Left ventricle myocardium superior (tissue), 1 donor: ENCODE measurements around the gene CLDN6. TPM values are rescaled to one million over a fixed set of nuclear protein-coding genes. Genes with fewer than 3 reads are reported as not detected.

ENCODE experiments used
- ATAC-seq: fragments of 200-7000 bp; cut with Tn5 transposase; one replicate; pipeline ENCODE4 v1.9.1; 2020; ENCODE audit warnings: mild to moderate bottlenecking, moderate library complexity
- DNase-seq: peaks from one replicate; pipeline ENCODE4 v3.0.0-alpha.2; 2020
- intact Hi-C: fragments of 100-400 bp; cut with micrococcal nuclease; formaldehyde crosslinking; loops from one replicate; pipeline ENCODE4 v1.11.0; 2022
- total RNA-seq: library from RNA; stranded (reverse); fragmentation: NEBNext Ultra II Directional; extraction: Animal tissue kit (Norgen Biotek cat#: 25700); gene quantifications from one replicate; pipeline ENCODE4 v1.2.1, GENCODE V29; 2021
- donor health status: DM: no; HTN: yes; CAD: no; lungs with severe emphysema.

The CLDN6 gene
- total RNA-seq, 1 donor from 2014 or later = not detected

DNA sequence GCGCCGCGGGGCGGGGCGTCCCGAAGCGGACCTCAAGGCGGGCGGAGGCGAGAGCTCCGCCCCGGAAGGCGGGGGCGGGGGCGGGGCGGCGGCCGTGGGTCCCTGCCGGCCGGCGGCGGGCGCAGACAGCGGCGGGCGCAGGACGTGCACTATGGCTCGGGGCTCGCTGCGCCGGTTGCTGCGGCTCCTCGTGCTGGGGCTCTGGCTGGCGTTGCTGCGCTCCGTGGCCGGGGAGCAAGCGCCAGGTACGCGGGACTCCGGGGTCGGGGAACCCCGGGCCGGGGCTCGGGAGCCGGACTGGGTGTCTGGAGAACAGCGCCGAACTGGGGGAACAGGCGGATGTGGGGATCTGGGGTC lies 2.2 kb upstream of the CLDN6 start, which contains the start of gene TNFRSF12A:
Gene TNFRSF12A, plus strand, starts transcription at position 122 of the 357 bp plus-strand sequence. Its CDS starts 30 bp downstream, at position 152.
- DNase-seq (peak; percentile 90), ATAC-seq (peak; percentile 44)
- intact Hi-C loops = no loop called here

DNA sequence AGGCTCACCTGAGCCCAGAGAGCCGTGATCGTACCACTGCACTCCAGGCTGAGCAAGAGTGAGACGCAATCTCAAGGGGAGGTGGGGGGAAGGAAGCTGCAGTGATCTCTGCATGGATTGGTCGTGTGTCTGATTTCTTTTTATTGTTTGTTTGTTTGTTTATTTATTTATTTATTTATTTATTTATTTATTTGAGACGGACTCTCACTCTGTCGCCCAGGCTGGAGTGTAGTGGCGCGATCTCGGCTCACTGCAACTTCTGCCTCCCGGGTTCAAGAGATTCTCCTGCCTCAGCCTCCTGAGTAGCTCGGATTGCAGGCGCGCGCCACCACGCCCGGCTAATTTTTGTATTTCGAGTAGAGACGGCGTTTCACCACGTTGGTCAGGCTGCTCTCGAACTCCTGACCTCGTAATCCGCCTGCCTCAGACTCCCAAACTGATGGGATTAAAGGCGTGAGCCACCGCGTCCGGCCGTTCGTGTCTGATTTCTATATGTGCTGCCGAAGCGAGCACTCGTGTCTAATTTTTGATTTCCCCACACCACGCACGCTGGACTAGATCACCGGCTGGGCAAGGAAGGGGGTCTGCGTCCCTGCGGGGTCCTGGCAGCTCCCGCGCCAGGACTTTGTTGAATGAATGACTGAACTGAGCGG lies 1.7 kb upstream of the CLDN6 start:
- intact Hi-C loops = no loop called here
- ATAC-seq (no peak), DNase-seq (no peak)

DNA sequence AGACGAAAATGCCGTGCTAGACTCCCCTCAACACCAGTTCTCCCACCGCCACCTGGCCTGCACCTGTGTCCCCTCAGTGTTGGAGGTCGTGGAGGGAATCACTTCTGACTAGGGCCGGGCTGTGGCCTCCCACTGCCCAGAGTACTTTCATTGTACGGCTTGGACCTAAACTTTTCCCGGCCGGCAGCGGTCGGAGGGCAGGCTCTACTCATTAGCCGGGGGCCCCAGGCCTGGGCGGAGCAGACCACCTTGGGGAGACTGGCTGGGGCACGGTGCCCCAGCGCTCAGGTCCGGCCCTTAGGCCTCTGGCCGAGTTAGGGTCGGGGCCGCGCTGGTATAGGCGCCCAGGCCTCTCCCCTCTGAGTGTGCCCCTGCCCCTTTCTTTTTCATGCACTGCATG lies 639 bp downstream of the CLDN6 start:
- ATAC-seq (no peak), DNase-seq (no peak)
- intact Hi-C loops = no loop called here

DNA sequence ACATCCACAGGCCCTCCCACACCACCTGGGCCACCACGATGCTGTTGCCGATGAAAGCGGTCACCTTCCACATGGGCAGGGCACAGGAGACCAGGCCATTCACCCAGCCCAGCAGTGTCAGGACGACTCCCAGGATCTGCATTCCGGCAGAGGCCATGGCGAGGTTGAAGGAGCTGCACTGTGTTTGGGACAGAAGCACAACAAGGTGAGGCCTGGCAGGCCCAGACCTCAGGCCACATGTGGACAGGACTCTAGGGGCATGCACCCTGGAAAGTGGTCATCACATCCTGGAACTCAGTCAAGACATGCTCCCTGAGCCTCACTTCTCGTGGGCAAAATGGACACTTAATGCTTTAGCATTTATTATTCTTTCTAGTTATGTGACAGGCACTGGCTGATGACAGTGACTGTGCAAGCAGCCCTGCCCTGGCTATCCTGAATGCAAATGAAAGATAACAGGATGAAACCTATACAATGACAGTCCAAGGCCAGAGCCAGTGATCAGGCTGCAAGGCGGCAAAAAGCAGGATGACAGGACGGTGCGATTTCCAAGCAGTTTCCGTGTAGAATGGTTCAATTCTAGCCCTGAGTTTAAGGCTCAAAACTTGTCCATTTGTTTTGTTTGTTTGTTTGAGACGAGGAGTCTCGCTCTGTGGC lies 2.0 kb downstream of the CLDN6 start:
- intact Hi-C loops = no loop called here
- ATAC-seq (no peak), DNase-seq (no peak)

DNA sequence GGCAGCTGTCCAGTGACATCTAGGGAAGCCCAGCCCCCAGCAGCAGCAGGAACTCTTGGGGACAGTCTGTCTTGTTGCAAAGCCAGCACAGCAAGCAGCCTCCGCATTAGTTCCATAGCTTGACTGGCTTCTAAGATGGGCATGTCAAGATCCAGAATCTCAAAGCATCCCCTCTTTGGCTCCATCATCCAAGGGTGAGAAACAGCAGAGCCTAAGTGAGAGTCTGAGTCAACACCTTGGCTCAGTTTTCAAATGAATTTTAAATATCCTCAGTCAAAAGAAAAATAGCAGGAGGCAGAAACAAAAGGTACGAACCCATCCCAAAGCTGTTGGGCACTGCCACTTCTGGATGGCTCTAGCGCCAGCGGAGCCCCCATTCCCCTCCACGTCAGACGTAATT lies 3.0 kb downstream of the CLDN6 start:
- DNase-seq = no peak
- no peak for ATAC-seq
- intact Hi-C loops = no loop called here

DNA sequence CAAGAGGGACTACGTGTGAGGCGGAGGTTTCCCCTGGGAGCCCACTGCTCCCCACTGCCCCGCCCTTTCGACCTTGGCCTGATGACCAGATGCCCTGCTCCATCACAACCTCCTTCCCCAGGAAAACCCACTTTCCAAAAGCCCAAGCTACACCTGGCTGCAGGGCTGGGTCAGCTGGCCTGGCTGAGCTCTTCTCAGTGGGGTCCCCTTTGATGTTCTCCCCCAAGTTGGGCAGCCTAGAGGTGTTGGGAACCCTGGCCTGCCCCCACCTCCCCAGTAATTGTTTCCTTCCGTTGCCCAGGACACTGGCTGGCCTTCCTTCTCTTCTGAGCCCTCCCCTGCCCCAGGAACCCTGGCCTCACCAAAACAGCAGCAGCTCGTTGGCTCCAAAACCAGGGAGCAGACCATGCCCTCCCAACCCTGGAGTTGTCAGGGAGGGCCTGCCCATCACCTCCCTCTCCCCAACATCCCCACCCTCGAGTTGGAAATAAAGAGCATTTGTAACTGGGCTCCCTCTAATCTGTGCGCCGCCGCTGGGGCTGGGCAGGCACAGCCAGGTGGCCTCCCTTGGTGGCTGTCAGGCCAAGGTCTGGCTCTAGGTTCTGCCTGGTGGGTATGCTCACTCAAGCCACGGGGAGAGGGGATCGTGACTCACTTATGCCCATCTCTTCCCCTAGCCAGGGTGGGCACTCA lies 3.8 kb downstream of the CLDN6 start:
- ATAC-seq (no peak), DNase-seq (no peak)
- intact Hi-C loops = no loop called here

DNA sequence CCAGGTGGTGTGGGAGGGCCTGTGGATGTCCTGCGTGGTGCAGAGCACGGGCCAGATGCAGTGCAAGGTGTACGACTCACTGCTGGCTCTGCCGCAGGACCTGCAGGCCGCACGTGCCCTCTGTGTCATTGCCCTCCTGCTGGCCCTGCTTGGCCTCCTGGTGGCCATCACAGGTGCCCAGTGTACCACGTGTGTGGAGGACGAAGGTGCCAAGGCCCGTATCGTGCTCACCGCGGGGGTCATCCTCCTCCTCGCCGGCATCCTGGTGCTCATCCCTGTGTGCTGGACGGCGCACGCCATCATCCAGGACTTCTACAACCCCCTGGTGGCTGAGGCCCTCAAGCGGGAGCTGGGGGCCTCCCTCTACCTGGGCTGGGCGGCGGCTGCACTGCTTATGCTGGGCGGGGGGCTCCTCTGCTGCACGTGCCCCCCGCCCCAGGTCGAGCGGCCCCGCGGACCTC lies 4.5 kb downstream of the CLDN6 start:
- no peak for DNase-seq
- no peak for ATAC-seq
- intact Hi-C loops = no loop called here

DNA sequence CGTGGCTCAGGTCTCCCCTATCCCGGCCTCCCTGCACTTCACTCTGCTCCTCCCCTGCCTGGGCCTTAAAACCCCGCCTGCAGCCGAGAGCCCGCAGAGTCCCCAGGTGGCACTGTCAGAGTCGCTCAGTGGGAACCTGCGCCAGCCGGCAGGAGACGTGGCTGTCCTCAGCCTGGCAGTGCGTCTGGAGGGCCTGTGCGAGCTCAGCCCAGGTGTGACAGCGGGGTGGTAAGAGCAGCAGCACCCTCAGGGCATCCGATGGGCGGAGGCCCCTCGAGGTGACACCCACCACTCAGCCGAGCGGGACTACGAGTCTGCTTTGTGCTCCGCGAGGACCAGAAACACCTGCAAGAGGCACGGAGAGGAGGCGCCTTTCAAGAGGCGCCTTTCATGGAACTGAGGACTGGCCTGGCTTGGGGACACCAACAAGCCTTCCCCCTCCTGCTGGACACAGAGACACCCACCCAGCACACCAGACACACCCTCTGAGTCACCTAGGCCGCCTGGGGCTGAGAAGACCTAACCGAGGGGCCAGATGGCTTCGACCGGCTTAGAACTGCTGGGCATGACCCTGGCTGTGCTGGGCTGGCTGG lies 5.1 kb downstream of the CLDN6 start, which contains the start of gene CLDN9:
Gene CLDN9, plus strand, starts transcription at position 96 of the 593 bp plus-strand sequence. Its CDS starts 440 bp downstream, at position 536.
- DNase-seq = no peak
- peak; percentile 8 for ATAC-seq
- intact Hi-C loops = no loop called here

DNA sequence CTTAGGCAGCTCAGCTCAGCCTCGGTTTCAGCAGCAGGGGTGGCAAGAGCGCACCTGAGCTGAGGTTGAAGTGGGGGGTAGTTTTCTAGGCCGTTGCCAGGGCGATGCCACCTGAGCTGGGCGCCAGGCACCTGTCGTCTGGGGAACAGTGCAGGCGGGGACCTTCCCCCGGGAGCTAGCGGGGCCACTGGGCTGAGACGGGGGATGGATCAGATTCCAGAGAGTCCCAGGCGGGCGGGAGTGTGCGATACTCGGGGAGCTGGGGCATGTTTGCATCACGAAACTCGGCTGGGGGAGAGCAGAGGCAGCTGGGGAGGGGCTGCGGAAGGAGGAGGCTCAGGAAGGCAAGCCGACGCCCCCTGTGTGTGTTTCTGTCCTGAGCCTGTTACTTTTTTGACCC lies 5.7 kb downstream of the CLDN6 start:
- ATAC-seq = no peak
- DNase-seq = no peak
- intact Hi-C loops = no loop called here

DNA sequence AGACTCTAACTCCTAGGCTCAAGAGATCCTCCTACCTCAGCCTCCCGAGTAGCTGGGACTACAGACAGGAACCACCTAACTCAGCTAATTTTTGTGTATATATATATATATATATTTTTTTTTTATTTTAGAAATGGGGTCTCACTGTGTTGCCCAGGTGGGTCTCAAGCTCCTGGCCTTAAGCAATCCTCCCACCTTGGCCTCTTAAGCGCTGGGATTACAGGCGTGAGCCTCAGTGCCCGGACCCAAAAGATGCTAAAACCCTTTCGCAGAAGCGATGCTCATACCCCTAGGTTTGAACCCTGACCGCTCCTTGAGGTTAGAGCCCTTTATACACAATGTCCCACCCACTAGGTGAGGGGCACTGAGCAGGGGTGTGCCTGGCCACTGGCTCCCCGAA lies 7.5 kb downstream of the CLDN6 start:
- ATAC-seq (no peak), DNase-seq (no peak)
- intact Hi-C loops = no loop called here

DNA sequence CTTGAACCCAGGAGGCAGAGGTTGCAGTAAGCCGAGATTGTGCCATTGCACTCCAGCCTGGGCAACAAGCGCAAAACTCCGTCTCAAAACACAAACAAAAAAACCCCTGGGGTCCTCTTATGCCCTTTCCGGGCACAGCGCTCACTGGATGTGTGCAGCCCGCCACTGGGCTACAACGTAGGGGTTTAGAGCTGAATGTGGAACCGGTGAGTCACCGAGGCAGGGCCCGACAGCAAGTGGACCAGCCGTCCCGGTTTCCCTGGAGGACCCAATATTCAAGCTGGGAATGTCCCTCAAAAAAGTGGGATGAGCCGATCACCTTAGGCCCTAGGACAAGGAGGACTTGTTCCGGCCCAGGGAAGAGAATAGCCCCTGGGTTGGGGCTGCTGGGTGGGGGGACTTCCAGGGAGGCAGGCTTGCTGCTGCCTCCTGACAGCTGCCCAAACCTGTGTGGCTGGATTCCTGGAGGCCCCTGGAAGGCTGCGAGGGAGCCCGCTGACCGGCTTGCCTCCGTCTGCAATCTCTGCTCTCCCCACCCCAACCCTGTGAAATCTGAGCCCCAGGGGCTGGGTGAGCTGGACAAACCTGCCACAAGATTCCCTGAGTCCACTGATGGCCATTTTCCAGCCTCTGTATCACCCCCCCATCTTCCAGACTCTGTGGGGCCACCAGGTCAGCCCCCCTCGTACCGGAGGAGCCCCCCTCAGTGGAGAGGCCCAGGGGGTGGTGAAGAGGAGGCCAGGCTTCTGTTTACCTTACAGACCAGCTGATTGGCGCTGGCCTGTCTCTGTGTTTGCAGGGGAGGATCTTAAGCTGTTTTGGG lies 8.2 kb downstream of the CLDN6 start:
- DNase-seq = no peak
- intact Hi-C loops = no loop called here
- no peak for ATAC-seq

DNA sequence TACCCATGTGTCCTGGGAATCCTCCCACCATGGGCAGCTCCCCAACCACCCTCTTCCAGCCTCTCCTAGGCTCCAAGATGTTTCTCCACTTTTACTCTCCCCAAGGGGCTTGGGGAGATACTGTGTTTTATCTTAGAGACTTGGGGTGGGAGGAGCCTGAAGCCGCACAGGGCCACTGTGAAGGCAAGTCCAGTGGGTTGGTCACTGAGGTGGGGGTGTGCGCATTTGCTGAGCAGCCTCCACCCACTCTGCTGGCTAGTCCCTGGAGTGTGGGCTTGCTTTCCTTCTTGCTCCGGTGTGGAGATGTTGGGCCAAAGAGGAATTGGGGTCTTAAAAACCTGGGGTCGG lies 9.3 kb downstream of the CLDN6 start:
- DNase-seq (no peak), ATAC-seq (no peak)
- intact Hi-C loops = no loop called here

DNA sequence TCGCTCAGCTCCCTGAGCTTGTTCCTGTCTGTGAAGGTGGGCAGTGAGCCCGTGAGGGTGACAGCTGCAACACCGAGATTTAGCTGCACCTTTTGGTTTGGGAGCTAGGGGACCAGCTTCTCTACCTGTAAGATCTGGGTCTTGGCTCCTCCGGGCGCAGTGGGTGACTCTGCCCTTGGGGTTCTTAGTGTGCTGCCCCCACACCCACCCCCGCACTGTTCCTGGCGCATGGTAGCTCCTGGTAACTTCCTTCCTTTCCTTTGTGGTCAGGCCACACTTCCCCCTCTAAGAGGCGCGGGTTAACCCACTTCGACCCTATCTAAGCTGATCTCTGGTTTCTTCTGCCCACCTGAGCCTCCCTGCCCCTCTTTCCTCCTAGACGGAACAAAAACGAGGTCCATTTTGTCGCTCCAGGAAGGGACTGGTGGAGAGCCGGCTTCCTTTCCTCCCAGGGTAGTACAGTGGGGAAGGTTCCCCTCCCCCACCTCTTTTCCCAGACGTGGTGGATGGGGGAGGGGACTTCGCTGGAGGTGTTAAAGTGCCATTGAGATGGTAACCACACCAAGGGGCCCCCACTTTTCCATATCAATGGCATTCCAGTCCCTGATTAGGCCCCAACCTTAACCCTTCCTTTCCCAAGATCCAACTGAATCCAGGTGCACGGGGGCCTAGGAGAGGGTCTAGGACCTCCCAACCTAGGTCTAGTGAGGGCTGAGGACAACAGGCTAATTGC lies 9.9 kb downstream of the CLDN6 start:
- no peak for DNase-seq
- no peak for ATAC-seq
- intact Hi-C loops = no loop called here

DNA sequence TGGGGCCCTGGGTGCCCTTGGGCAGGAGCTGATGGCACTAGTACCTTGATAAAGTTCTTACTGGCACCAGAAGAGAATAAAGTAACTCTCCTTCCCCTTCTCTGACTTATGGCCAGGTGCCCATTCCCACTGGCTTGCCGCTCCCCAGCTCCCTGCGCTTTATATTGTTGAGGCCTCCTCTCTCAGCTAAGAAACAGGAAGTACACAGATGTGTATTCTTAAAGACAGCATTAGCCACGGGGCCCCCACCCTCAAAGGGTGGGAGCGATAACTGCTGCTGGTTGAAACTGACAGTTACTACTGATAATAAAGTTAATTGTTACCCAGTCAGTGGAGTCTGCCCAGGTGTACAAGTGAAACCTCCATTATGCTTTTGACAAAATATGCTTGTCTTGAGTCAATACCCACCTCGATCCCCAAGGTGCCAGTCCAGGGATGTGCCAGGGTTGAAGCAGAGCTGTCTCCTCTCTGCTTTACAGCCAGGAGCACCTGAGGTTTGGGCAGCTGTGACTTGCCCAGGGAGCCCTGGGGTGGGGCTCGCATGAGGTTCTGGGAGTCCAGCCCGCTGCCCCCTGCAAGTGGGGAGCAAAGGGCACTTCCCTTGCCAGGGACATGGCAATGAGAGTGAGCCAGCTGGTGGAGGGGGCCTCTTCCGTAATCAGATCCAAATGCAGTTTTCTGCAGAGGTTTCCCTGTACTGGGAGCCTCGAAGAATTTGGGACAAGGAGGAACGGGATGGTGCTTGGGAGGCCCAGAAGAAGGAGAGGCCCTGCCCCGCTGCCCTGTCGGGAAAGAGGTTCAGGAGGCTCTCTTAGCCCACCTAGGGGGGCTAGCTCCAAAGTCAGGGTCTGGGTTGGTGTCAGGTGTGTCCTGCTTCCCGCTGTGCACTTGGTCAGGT lies 10.7 kb downstream of the CLDN6 start:
- DNase-seq (no peak), ATAC-seq (no peak)
- intact Hi-C loops = no loop called here

DNA sequence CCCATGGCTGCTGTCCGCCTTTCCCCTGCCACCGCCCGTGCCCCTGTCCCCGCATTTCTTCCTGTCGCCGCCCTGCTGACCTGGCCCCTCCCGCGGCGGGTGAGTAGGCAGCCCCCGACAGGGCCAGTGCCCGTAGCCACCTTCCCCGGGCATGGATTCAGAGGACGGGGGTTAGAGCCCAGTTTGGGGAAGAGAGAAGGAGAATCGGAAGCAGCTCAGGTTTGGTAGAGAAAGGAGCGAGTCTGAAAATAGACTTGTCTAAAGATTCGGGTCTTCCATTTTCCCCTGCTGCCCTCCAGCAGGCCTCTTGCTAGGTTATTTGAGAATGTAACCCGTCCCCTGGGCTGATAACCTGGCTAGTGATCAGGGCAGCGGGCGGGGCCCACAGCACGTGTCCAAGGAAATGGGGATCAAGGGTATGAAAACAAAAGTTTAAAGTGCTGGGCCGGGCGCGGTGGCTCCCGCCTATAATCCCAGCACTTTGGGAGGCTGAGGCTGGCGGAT lies 13.2 kb downstream of the CLDN6 start:
- intact Hi-C loops = no loop called here
- ATAC-seq (no peak), DNase-seq (no peak)

DNA sequence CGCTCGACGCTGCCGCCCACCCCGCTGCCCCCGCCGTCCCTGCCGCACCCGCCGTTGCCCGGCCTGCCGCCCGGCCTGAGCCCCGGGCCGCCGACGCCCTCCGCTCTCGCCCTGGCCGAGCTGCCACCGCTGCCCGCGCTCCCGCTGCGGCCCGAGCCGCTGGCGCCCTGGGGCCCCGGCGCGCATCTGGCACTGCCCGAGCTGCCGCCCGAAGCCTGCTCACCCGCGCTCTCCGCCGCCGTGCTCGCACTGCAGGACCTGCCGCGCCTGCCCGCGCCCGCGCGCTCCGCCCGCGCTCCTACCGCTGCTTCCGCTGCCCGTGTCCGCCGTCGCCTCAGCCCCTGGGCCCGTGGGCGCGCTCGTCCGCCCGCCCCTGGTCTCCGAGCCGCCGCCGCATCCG lies 13.7 kb downstream of the CLDN6 start:
- DNase-seq = no peak
- intact Hi-C loops = no loop called here
- no peak for ATAC-seq

DNA sequence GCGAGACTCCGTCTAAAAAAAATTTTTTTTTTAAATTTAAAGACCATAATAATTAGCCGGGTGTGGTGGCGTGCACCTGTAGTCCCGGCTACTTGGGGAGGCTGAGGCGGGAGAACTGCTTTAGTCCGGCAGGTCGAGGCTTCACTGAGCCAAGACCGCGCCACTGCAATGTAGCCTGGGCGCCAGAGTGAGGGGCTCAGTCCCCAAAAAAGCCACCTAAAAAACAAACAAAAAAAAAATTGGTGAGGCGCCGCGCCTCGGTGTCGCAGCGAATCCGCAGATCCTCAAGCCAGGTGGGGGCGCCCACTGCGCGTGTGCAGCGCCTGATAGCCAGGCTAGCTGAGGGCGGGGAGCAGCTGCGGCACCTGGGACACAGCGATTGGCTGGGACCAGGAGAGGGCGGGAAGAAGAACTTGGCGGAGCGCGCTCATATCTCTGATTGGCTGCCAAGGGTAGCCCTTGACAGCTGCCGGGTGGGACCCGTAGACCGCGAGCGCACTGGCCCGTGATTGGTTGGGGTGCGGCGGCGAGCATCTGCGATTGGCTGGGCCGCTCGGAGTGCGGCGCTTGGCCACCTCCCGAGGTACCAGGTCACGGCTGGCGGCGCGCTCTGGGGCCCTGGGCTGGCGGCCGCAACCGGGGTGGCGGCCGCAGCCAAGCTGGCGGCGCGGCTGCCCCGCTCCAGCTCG lies 14.3 kb downstream of the CLDN6 start:
- peak; percentile 97 for DNase-seq
- intact Hi-C loops = no loop called here
- ATAC-seq = peak; percentile 98
